DND-41 (cell line): ENCODE data around the gene ABAT.

Source experiments
- ATAC-seq: fragments of 200-7000 bp; cut with Tn5 transposase; 3 replicates; pipeline ENCODE4 v1.9.1; 2021; ENCODE audit warnings: low read depth; ENCODE audit not compliant: insufficient read depth
- DNase-seq: peaks from one replicate; pipeline ENCODE4 v3.0.0-alpha.2; 2020
- H2AFZ ChIP-seq: 2 replicates; pipeline ENCODE4 v1.6.0; 2012; ENCODE audit warnings: low read depth, low read length
- H3K27ac ChIP-seq: 2 replicates; pipeline ENCODE4 v1.5.1; 2012; ENCODE audit warnings: low read length, inconsistent platforms
- H3K27me3 ChIP-seq: fragments of 200-600 bp; sonication (generic); 2 replicates; pipeline ENCODE4 v1.6.0; 2012; ENCODE audit warnings: low read length, mild to moderate bottlenecking, inconsistent platforms; ENCODE audit not compliant: insufficient read depth, poor library complexity
- H3K36me3 ChIP-seq: 2 replicates; pipeline ENCODE4 v1.5.1; 2012; ENCODE audit warnings: low read length, inconsistent platforms; ENCODE audit not compliant: insufficient read depth
- H3K4me1 ChIP-seq: 2 replicates; pipeline ENCODE4 v1.5.1; 2012; ENCODE audit warnings: mild to moderate bottlenecking, low read length; ENCODE audit not compliant: insufficient read depth
- H3K4me2 ChIP-seq: 2 replicates; pipeline ENCODE4 v1.6.0; 2012; ENCODE audit warnings: mild to moderate bottlenecking, moderate library complexity, low read length, inconsistent platforms; ENCODE audit not compliant: insufficient read depth
- H3K4me3 ChIP-seq, 2 experiments: fragments of 200-600 bp in 1 of 2; shearing (Covaris generic) in 1 of 2; 2 replicates each; pipeline ENCODE4 v1.5.1; 2012 to 2016; ENCODE audit warnings: inconsistent platforms in 2 of 2, low read length in 2 of 2, mild to moderate bottlenecking in 2 of 2, low read depth in 1 of 2, moderate library complexity in 1 of 2
- H3K79me2 ChIP-seq: 2 replicates; pipeline ENCODE4 v1.6.0; 2012; ENCODE audit warnings: low read length, inconsistent platforms; ENCODE audit not compliant: insufficient read depth
- H3K9ac ChIP-seq: 2 replicates; pipeline ENCODE4 v1.6.0; 2012; ENCODE audit warnings: low read depth, mild to moderate bottlenecking, inconsistent platforms, low read length, moderate library complexity
- H3K9me3 ChIP-seq: 2 replicates; pipeline ENCODE4 v1.5.1; 2012; ENCODE audit warnings: low read length, moderate library complexity, mild to moderate bottlenecking, inconsistent platforms; ENCODE audit not compliant: insufficient read depth, severe bottlenecking
- H4K20me1 ChIP-seq: 2 replicates; pipeline ENCODE4 v1.6.0; 2012; ENCODE audit warnings: low read length; ENCODE audit not compliant: insufficient read depth
- EZH2 ChIP-seq: IDR thresholded peaks from 3 replicates; pipeline ENCODE4 v1.6.1; 2012; ENCODE audit warnings: borderline replicate concordance, low read depth, mild to moderate bottlenecking, moderate library complexity, low read length, inconsistent platforms; ENCODE audit not compliant: severe bottlenecking
- TF ChIP-seq, protein P1 (sequence below): IDR thresholded peaks from 2 replicates; pipeline ENCODE4 v1.5.1; 2012; ENCODE audit warnings: borderline replicate concordance, low read length, moderate library complexity, mild to moderate bottlenecking; ENCODE audit not compliant: poor library complexity, severe bottlenecking; ENCODE audit errors: extremely low read depth

ABAT gene

GRCh38 chr16:8712589-8713361, 38.4 kb downstream of the ABAT start:
- H3K27ac ChIP-seq, result no peak overlapping the region
- TF ChIP-seq, protein P1, sequence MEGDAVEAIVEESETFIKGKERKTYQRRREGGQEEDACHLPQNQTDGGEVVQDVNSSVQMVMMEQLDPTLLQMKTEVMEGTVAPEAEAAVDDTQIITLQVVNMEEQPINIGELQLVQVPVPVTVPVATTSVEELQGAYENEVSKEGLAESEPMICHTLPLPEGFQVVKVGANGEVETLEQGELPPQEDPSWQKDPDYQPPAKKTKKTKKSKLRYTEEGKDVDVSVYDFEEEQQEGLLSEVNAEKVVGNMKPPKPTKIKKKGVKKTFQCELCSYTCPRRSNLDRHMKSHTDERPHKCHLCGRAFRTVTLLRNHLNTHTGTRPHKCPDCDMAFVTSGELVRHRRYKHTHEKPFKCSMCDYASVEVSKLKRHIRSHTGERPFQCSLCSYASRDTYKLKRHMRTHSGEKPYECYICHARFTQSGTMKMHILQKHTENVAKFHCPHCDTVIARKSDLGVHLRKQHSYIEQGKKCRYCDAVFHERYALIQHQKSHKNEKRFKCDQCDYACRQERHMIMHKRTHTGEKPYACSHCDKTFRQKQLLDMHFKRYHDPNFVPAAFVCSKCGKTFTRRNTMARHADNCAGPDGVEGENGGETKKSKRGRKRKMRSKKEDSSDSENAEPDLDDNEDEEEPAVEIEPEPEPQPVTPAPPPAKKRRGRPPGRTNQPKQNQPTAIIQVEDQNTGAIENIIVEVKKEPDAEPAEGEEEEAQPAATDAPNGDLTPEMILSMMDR, result no peak
- no peak for TF ChIP-seq EZH2
- H3K36me3 ChIP-seq, result peaks cover 2% of the 10 kb centered on the region; the same call in 1 of the 2 replicates
- no peak overlapping the region for H2AFZ ChIP-seq
- ATAC-seq, result no peak
- H3K9ac ChIP-seq, result no peak overlapping the region
- no peak for DNase-seq
- no peaks in the 10 kb centered on the region for H3K79me2 ChIP-seq
- H3K4me3 ChIP-seq, result no peak overlapping the region
- H4K20me1 ChIP-seq, result no peaks in the 10 kb centered on the region
- H3K27me3 ChIP-seq, result no peaks in the 10 kb centered on the region
- H3K9me3 ChIP-seq, result peaks cover 6% of the 10 kb centered on the region
- no peak overlapping the region for H3K4me2 ChIP-seq
- no peaks in the 10 kb centered on the region for H3K4me1 ChIP-seq

DNA sequence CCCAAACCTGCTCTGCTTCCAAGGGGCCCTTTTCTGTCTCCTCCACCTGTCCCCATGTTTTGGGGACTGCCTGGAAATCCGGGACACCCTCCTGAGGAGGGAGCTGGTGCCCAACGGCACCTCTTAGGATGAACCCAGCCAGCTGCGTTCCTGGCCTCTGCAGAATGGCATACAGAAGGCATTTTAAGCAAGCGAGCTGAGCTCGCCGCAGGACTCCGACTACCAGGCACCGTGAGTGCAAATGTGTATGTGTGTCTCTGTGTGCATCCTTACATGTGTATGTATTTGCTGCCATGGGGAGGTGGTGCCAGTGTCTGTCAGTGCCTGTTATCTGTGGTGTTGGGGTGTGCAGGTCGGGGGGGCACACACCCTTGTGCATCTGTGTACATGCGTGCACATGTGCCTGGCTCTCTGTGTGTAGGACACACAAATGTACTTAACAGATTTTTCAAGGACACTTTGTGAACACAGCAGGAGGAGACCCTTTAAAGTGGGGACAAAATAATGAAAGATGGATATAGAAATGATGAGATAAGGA, 39.3 kb downstream of the ABAT start:
- ATAC-seq (no peak), DNase-seq (no peak)
- no peaks in the 10 kb centered on the region for H3K27me3 ChIP-seq
- no peak for TF ChIP-seq EZH2
- TF ChIP-seq, protein P1, result no peak
- H3K36me3 ChIP-seq, result peaks cover 4% of the 10 kb centered on the region; the same call in 1 of the 2 replicates
- H3K9ac ChIP-seq, result no peak overlapping the region
- H3K79me2 ChIP-seq, result no peaks in the 10 kb centered on the region
- H3K4me2 ChIP-seq, result no peak overlapping the region
- no peaks in the 10 kb centered on the region for H4K20me1 ChIP-seq
- H3K4me3 ChIP-seq, result no peak overlapping the region
- no peak overlapping the region for H3K27ac ChIP-seq
- peaks cover 8% of the 10 kb centered on the region for H3K9me3 ChIP-seq
- H3K4me1 ChIP-seq, result no peaks in the 10 kb centered on the region
- no peak overlapping the region for H2AFZ ChIP-seq

- Histone ChIP-seq H3K4me3 (no peak overlapping the region), H3K9ac (no peak overlapping the region), H3K4me2 (no peak overlapping the region), H2AFZ (no peak overlapping the region), H3K4me1 (no peaks in the 10 kb centered on the region), H3K36me3 (peaks cover 4% of the 10 kb centered on the region; the same call in 1 of the 2 replicates), H3K79me2 (no peaks in the 10 kb centered on the region), H3K27ac (no peak overlapping the region), H4K20me1 (no peaks in the 10 kb centered on the region), H3K9me3 (peaks cover 8% of the 10 kb centered on the region), H3K27me3 (no peaks in the 10 kb centered on the region)
- DNase-seq (no peak), ATAC-seq (no peak)
- TF ChIP-seq, protein P1, result no peak
- TF ChIP-seq EZH2, result no peak
These were observed 39.8 kb downstream of the ABAT start for GRCh38 chr16:8714174-8714573.
